Measurements from ENCODE around the gene ZNF552.

DNA sequence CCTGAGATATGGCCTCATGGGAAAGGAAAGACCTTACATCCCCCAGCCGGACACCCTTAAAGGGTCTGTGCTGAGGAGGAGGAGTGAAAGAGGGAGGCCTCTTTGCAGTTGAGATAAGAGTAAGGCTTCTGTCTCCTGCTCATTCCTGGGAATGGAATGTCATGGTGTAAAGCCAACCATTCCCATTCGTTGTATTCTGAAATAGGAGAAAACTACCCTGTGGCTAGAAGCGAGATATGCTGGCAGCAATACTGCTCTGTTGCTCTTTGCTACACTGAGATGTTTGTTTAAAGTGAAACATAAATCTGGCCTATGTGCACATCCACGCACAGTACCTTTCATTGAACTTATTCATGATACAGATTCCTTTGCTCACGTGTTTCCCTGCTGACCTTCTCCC lies 14.6 kb upstream of the ZNF552 start:
- TF ChIP-seq POLR2AphosphoS5 (IDR thresholded peaks at IDR 0.05; ENCODE audit: low read depth, low read length) (no peak), POLR2A (IDR thresholded peaks at IDR 0.05; ENCODE audit: low read depth, low read length) (no peak), PAX5 (IDR thresholded peaks at IDR 0.05; ENCODE audit: insufficient read depth, low read length, severe bottlenecking) (no peak), POU2F2 (IDR thresholded peaks at IDR 0.05; ENCODE audit: low read depth, low read length) (no peak)
